ENCODE measurements around the gene VPS36. TPM values are rescaled to one million over a fixed set of nuclear protein-coding genes. Genes with fewer than 3 reads are reported as not detected.
"Not testable (repeated sequence)": the region's sequence is repeated elsewhere in the genome, so short reads cannot be mapped to it uniquely, and the experiment has no call there.

The VPS36 gene
- polyA plus RNA-seq, 1 donor from 2014 or later = 42.0 TPM

- H3K9me3 Mint-ChIP-seq = no peaks in the 10 kb centered on the region
- H3K27ac Mint-ChIP-seq = peak overlapping the region in 2 of 3 donors; percentile 84 to 90
- peak overlapping the region; percentile 87 to 91 (median 88) for H3K4me3 Mint-ChIP-seq
- H3K4me1 Mint-ChIP-seq = peaks cover 26 to 35% (median 33%) of the 10 kb centered on the region in 3 donors
- no peaks in the 10 kb centered on the region for H3K36me3 Mint-ChIP-seq
- no peaks in the 10 kb centered on the region for H3K27me3 Mint-ChIP-seq
Measured at GRCh38 chr13:52451135-52451804, 836 bp upstream of the VPS36 start.

GRCh38 chr13:52450793-52451116 is 321 bp upstream of the VPS36 start:
- Mint-ChIP-seq H3K4me1 (peaks cover 23 to 31% (median 28%) of the 10 kb centered on the region in 3 donors), H3K27me3 (no peaks in the 10 kb centered on the region), H3K4me3 (peak overlapping the region; percentile 87 to 91 (median 88)), H3K27ac (peak overlapping the region; percentile 84 to 90 (median 87)), H3K9me3 (no peaks in the 10 kb centered on the region), H3K36me3 (no peaks in the 10 kb centered on the region)

GRCh38 chr13:52449331-52450011 is 963 bp downstream of the VPS36 start:
- peak overlapping the region; percentile 79 to 97 (median 93) for H3K27ac Mint-ChIP-seq
- no peaks in the 10 kb centered on the region for H3K27me3 Mint-ChIP-seq
- H3K4me3 Mint-ChIP-seq = peak overlapping the region; percentile 88 to 99 (median 93)
- no peaks in the 10 kb centered on the region for H3K36me3 Mint-ChIP-seq
- peaks cover 20 to 28% (median 21%) of the 10 kb centered on the region in 3 donors for H3K4me1 Mint-ChIP-seq
- H3K9me3 Mint-ChIP-seq = no peaks in the 10 kb centered on the region

GRCh38 chr13:52447815-52448552 is 2.5 kb downstream of the VPS36 start:
- H3K4me3 Mint-ChIP-seq = peak overlapping the region in 2 of 4 donors; percentile 91 to 95
- peak overlapping the region in 1 of 3 donors; percentile 29 for H3K27ac Mint-ChIP-seq
- H3K36me3 Mint-ChIP-seq = no peaks in the 10 kb centered on the region
- H3K9me3 Mint-ChIP-seq = no peaks in the 10 kb centered on the region
- no peaks in the 10 kb centered on the region for H3K27me3 Mint-ChIP-seq
- peaks cover 16 to 22% (median 21%) of the 10 kb centered on the region in 3 donors for H3K4me1 Mint-ChIP-seq

- Mint-ChIP-seq H3K4me1 (peaks cover 18 to 27% (median 21%) of the 10 kb centered on the region in 3 donors), H3K27me3 (no peaks in the 10 kb centered on the region), H3K27ac (no peak overlapping the region), H3K36me3 (no peaks in the 10 kb centered on the region), H3K4me3 (peak overlapping the region in 2 of 4 donors; percentile 8 to 91), H3K9me3 (no peaks in the 10 kb centered on the region)
Measured at GRCh38 chr13:52447354-52447753, 3.1 kb downstream of the VPS36 start.

GRCh38 chr13:52446265-52446664 is 4.2 kb downstream of the VPS36 start:
- Mint-ChIP-seq H3K9me3 (no peaks in the 10 kb centered on the region), H3K4me3 (no peak overlapping the region), H3K36me3 (no peaks in the 10 kb centered on the region), H3K27me3 (no peaks in the 10 kb centered on the region), H3K27ac (no peak overlapping the region), H3K4me1 (peaks cover 18 to 28% (median 21%) of the 10 kb centered on the region in 3 donors)

- Mint-ChIP-seq H3K36me3 (no peaks in the 10 kb centered on the region), H3K27ac (no peak overlapping the region), H3K9me3 (no peaks in the 10 kb centered on the region), H3K4me3 (no peak overlapping the region), H3K27me3 (no peaks in the 10 kb centered on the region), H3K4me1 (peaks cover 0 to 3% (median 0%) of the 10 kb centered on the region in 3 donors)
Measured at GRCh38 chr13:52432456-52432855, 18.0 kb downstream of the VPS36 start.

- Mint-ChIP-seq H3K4me3 (no peak overlapping the region), H3K9me3 (no peaks in the 10 kb centered on the region), H3K27ac (no peak overlapping the region), H3K4me1 (no peaks in the 10 kb centered on the region), H3K27me3 (no peaks in the 10 kb centered on the region), H3K36me3 (peaks cover 2% of the 10 kb centered on the region)
Measured at GRCh38 chr13:52428295-52428694, 22.1 kb downstream of the VPS36 start.

GRCh38 chr13:52421216-52421615 is 29.2 kb downstream of the VPS36 start:
- H3K4me1 Mint-ChIP-seq = peaks cover 1 to 4% (median 2%) of the 10 kb centered on the region in 3 donors
- H3K9me3 Mint-ChIP-seq = no peaks in the 10 kb centered on the region
- peaks cover 14% of the 10 kb centered on the region for H3K36me3 Mint-ChIP-seq
- H3K27ac Mint-ChIP-seq = peak overlapping the region in 1 of 3 donors; percentile 73
- H3K27me3 Mint-ChIP-seq = no peaks in the 10 kb centered on the region
- H3K4me3 Mint-ChIP-seq = no peak overlapping the region

GRCh38 chr13:52419080-52419479 is 31.4 kb downstream of the VPS36 start:
- peaks cover 18% of the 10 kb centered on the region for H3K36me3 Mint-ChIP-seq
- H3K27me3 Mint-ChIP-seq = no peaks in the 10 kb centered on the region
- H3K27ac Mint-ChIP-seq = peak overlapping the region in 1 of 3 donors; percentile 50
- H3K4me1 Mint-ChIP-seq = peaks cover 1 to 4% (median 2%) of the 10 kb centered on the region in 3 donors
- no peaks in the 10 kb centered on the region for H3K9me3 Mint-ChIP-seq
- H3K4me3 Mint-ChIP-seq = no peak overlapping the region

- H3K4me3 Mint-ChIP-seq = no peak overlapping the region
- H3K36me3 Mint-ChIP-seq = peaks cover 13% of the 10 kb centered on the region
Measured at GRCh38 chr13:52414963-52415362, 35.5 kb downstream of the VPS36 start.

GRCh38 chr13:52414051-52414450 is 36.4 kb downstream of the VPS36 start:
- no peaks in the 10 kb centered on the region for H3K9me3 Mint-ChIP-seq
- H3K36me3 Mint-ChIP-seq = peaks cover 12% of the 10 kb centered on the region
- no peak overlapping the region for H3K27ac Mint-ChIP-seq
- no peaks in the 10 kb centered on the region for H3K4me1 Mint-ChIP-seq
- H3K4me3 Mint-ChIP-seq = no peak overlapping the region
- no peaks in the 10 kb centered on the region for H3K27me3 Mint-ChIP-seq

More at GRCh38 chr13:52414963-52415362, 35.5 kb downstream of the VPS36 start:
- H3K27ac Mint-ChIP-seq = no peak overlapping the region
- H3K27me3 Mint-ChIP-seq = no peaks in the 10 kb centered on the region
- peaks cover 0 to 4% (median 2%) of the 10 kb centered on the region in 3 donors for H3K4me1 Mint-ChIP-seq
- no peaks in the 10 kb centered on the region for H3K9me3 Mint-ChIP-seq

GRCh38 chr13:52412128-52412527 is 38.3 kb downstream of the VPS36 start:
- H3K27me3 Mint-ChIP-seq = no peaks in the 10 kb centered on the region
- H3K9me3 Mint-ChIP-seq = peaks cover 0 to 2% (median 0%) of the 10 kb centered on the region in 3 donors
- peak overlapping the region in 1 of 3 donors; percentile 59 for H3K27ac Mint-ChIP-seq
- H3K4me3 Mint-ChIP-seq = no peak overlapping the region
- H3K36me3 Mint-ChIP-seq = peaks cover 10% of the 10 kb centered on the region
- H3K4me1 Mint-ChIP-seq = no peaks in the 10 kb centered on the region

- peaks cover 10% of the 10 kb centered on the region for H3K36me3 Mint-ChIP-seq
- peak overlapping the region in 1 of 3 donors; percentile 32 for H3K27ac Mint-ChIP-seq
Measured at GRCh38 chr13:52411629-52412028, 38.8 kb downstream of the VPS36 start.

GRCh38 chr13:52408071-52408658 is 42.3 kb downstream of the VPS36 start:
- not testable (repeated sequence) for H3K27ac Mint-ChIP-seq, H3K4me3 Mint-ChIP-seq, H3K9me3 Mint-ChIP-seq, H3K36me3 Mint-ChIP-seq
- Mint-ChIP-seq H3K4me1 (peaks cover 12 to 13% (median 12%) of the 10 kb centered on the region in 3 donors), H3K27me3 (peaks cover 17% of the 10 kb centered on the region)

More at GRCh38 chr13:52411629-52412028, 38.8 kb downstream of the VPS36 start:
- Mint-ChIP-seq H3K4me3 (no peak overlapping the region), H3K27me3 (no peaks in the 10 kb centered on the region), H3K9me3 (peaks cover 0 to 6% (median 0%) of the 10 kb centered on the region in 3 donors), H3K4me1 (no peaks in the 10 kb centered on the region)

Measured in IgD-negative memory B cell (primary cell).